Keratinocyte (primary cell): ENCODE data around the gene SNX21.

Experiments
- CTCF ChIP-seq, 3 experiments: IDR thresholded peaks in 1 of 3; conservative IDR thresholded peaks in 1 of 3; optimal IDR thresholded peaks in 1 of 3; 2 replicates in 2 of 3; 3 replicates in 1 of 3; pipeline versions ENCODE3 to v1.5.1; 2011; ENCODE audit warnings: low read length in 3 of 3, mild to moderate bottlenecking in 3 of 3, moderate library complexity in 2 of 3, control low read depth in 1 of 3, inconsistent platforms in 1 of 3; ENCODE audit not compliant: insufficient read depth in 2 of 3; ENCODE audit errors: extremely low read depth in 1 of 3
- EZH2 ChIP-seq: IDR thresholded peaks from one replicate; pipeline ENCODE4 v1.6.1; 2012; ENCODE audit warnings: inconsistent platforms, mild to moderate bottlenecking, low read length, moderate library complexity

DNA sequence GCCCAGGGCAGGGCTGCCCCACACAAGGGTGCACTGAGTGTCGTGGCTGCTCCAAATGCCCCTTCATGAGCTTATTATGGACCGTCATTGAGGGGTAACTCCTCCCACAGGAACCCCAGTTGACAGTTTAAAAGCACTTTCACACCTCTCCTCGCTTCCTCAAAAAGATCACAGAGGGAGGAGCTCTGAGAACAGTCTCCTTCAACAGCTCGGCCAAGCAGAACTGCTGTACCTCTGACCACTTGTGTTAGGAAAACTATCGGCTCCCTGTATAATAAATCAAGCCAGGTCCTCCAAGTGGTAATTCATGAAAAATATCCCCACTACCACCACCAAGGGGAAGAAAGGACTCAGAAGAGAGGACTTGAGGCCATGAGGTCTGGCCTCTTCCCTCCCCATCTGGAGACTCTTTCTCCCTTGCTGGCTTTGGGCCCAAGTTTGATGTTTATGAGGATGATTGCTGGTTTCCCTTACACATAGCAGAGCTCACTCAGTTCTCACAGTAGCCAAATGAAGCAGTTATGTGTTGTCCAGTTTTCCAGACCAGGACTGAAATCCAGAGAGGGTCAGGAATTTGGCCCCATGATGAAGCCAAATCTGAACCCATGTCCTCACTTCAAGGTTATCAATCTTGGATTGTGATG is 8.7 kb downstream of the SNX21 start:
- no peak for TF ChIP-seq CTCF (optimal IDR thresholded peaks at IDR 0.05 in 1 of 3, IDR thresholded peaks at IDR 0.05 in 1 of 3, conservative IDR thresholded peaks at IDR 0.05 in 1 of 3; ENCODE audit: extremely low read depth in 1 of 3, insufficient read depth in 2 of 3, low read length in 3 of 3)
- no peak for TF ChIP-seq EZH2
